GM23248 (cell line): ENCODE data around the gene DNAJB8. TPM values are rescaled to one million over a fixed set of nuclear protein-coding genes. Genes with fewer than 3 reads are reported as not detected.

ENCODE experiments used
- DNase-seq: peaks from one replicate; pipeline ENCODE4 v3.0.0-alpha.2; 2015
- H2AFZ ChIP-seq: fragments of 200-600 bp; sonication (generic); 2 replicates; pipeline ENCODE4 v1.6.1; 2016; ENCODE audit warnings: antibody characterized with exemption
- H3F3A ChIP-seq: fragments of 200-600 bp; sonication (generic); 2 replicates; pipeline ENCODE4 v1.6.1; 2016; ENCODE audit warnings: mild to moderate bottlenecking, antibody characterized with exemption, mixed run types; ENCODE audit not compliant: insufficient read depth
- H3K27ac ChIP-seq: fragments of 200-600 bp; sonication (generic); 2 replicates; pipeline ENCODE4 v1.5.1; 2016; ENCODE audit warnings: mild to moderate bottlenecking
- H3K27me3 ChIP-seq: fragments of 200-600 bp; sonication (generic); replicated peaks from 2 replicates; pipeline ENCODE4 v1.6.1; 2016; ENCODE audit warnings: mild to moderate bottlenecking; ENCODE audit not compliant: insufficient read depth
- H3K36me3 ChIP-seq: fragments of 200-600 bp; sonication (generic); 2 replicates; pipeline ENCODE4 v1.6.1; 2016; ENCODE audit warnings: low read depth, mild to moderate bottlenecking
- H3K4me1 ChIP-seq: fragments of 200-600 bp; sonication (generic); 2 replicates; pipeline ENCODE4 v1.6.1; 2016; ENCODE audit warnings: mild to moderate bottlenecking; ENCODE audit not compliant: insufficient read depth
- H3K4me2 ChIP-seq: fragments of 200-600 bp; sonication (generic); one replicate; pipeline ENCODE4 v1.6.1; 2016; ENCODE audit warnings: mild to moderate bottlenecking; ENCODE audit not compliant: unreplicated experiment
- H3K4me3 ChIP-seq: fragments of 200-600 bp; sonication (generic); 2 replicates; pipeline ENCODE4 v1.5.1; 2016; ENCODE audit warnings: mild to moderate bottlenecking
- H3K79me2 ChIP-seq: fragments of 200-600 bp; sonication (generic); 2 replicates; pipeline ENCODE4 v1.6.1; 2016; ENCODE audit warnings: mild to moderate bottlenecking; ENCODE audit not compliant: insufficient read depth
- H3K9ac ChIP-seq: fragments of 200-600 bp; sonication (generic); 2 replicates; pipeline ENCODE4 v1.6.1; 2016; ENCODE audit warnings: mild to moderate bottlenecking
- H3K9me2 ChIP-seq: fragments of 200-600 bp; sonication (generic); 2 replicates; pipeline ENCODE4 v1.6.1; 2016; ENCODE audit warnings: mixed run types, mild to moderate bottlenecking, moderate library complexity; ENCODE audit not compliant: insufficient read depth
- H3K9me3 ChIP-seq: fragments of 200-600 bp; sonication (generic); one replicate; pipeline ENCODE4 v1.6.1; 2017; ENCODE audit warnings: low read depth
- H4K20me1 ChIP-seq: fragments of 200-600 bp; sonication (generic); 2 replicates; pipeline ENCODE4 v1.6.0; 2016; ENCODE audit not compliant: insufficient read depth
- EZH2 ChIP-seq: fragments of 200-600 bp; sonication (generic); IDR thresholded peaks from 2 replicates; pipeline ENCODE4 v1.6.1; 2018; ENCODE audit warnings: antibody characterized with exemption, mild to moderate bottlenecking; ENCODE audit not compliant: insufficient read depth, poor library complexity, severe bottlenecking
- EZH2phosphoT487 ChIP-seq: fragments of 200-600 bp; sonication (generic); IDR thresholded peaks from 2 replicates; pipeline ENCODE4 v1.6.1; 2018; ENCODE audit warnings: antibody characterized with exemption, moderate library complexity, mild to moderate bottlenecking, low read depth; ENCODE audit not compliant: insufficient read depth
- WGBS, 2 experiments: methylation state at CpG; one replicate each; pipeline ENCODE4 v1.1.6; 2015 to 2017; ENCODE audit warnings: low lambda C conversion rate in 2 of 2, low coverage in 1 of 2; ENCODE audit errors: missing lambda C conversion rate in 2 of 2; 5-methylcytosine and 5-hydroxymethylcytosine counted together
- in situ Hi-C: fragments of 300-500 bp; cut with MboI; formaldehyde crosslinking; loops from 2 replicates; pipeline ENCODE4 v1.15.0; 2020
- polyA plus RNA-seq: library from polyadenylated mRNA; unstranded; fragments of >200 nt; fragmentation: Nextera tagmentation; extraction: Ambion mirVana; gene quantifications from 2 replicates; pipeline ENCODE4 v1.2.1, GENCODE V29; 2016
- total RNA-seq: library from RNA; depleted of rRNA; stranded (reverse); fragments of >200 nt; shearing (Covaris generic); gene quantifications from 2 replicates; pipeline ENCODE4 v1.2.3, GENCODE V29; 2014

DNAJB8 gene
- total and polyA plus RNA-seq, 2 experiments from 2014 or later: not detected

GRCh38 chr3:128468791-128469527 is 2.3 kb upstream of the DNAJB8 start:
- Histone ChIP-seq H3K9ac (no peak overlapping the region), H3K4me2 (no peak overlapping the region), H2AFZ (no peak overlapping the region), H3K36me3 (no peaks in the 10 kb centered on the region), H3K4me1 (no peaks in the 10 kb centered on the region), H3K79me2 (no peaks in the 10 kb centered on the region), H4K20me1 (no peaks in the 10 kb centered on the region), H3K9me2 (no peaks in the 10 kb centered on the region), H3K27ac (no peak overlapping the region), H3K27me3 (peaks cover 11% of the 10 kb centered on the region), H3K9me3 (no peaks in the 10 kb centered on the region), H3F3A (no peaks in the 10 kb centered on the region), H3K4me3 (no peak overlapping the region)
- TF ChIP-seq EZH2phosphoT487 (no peak), EZH2 (no peak)
- in situ Hi-C loops: no loop called here
- DNase-seq: no peak
- 70 to 71% methylated on average over 6 to 10 of the region's 10 CpGs for whole genome bisulfite sequencing, 2 experiments

GRCh38 chr3:128468285-128468790 is 1.6 kb upstream of the DNAJB8 start:
- no peaks in the 10 kb centered on the region for H3K4me1 ChIP-seq
- no peaks in the 10 kb centered on the region for H4K20me1 ChIP-seq
- no peaks in the 10 kb centered on the region for H3K36me3 ChIP-seq
- in situ Hi-C loops: no loop called here
- no peak overlapping the region for H3K9ac ChIP-seq
- H2AFZ ChIP-seq: no peak overlapping the region
- H3K9me2 ChIP-seq: no peaks in the 10 kb centered on the region
- H3K4me3 ChIP-seq: no peak overlapping the region
- H3K4me2 ChIP-seq: no peak overlapping the region
- no peak overlapping the region for H3K27ac ChIP-seq
- peaks cover 10% of the 10 kb centered on the region for H3K27me3 ChIP-seq
- no peaks in the 10 kb centered on the region for H3K9me3 ChIP-seq
- no peak for DNase-seq
- WGBS, 2 experiments: 63 to 65% methylated on average over 17 of the region's 17 CpGs
- no peaks in the 10 kb centered on the region for H3K79me2 ChIP-seq
- H3F3A ChIP-seq: no peaks in the 10 kb centered on the region
- TF ChIP-seq EZH2phosphoT487: no peak
- no peak for TF ChIP-seq EZH2

GRCh38 chr3:128464702-128465101 is 2.0 kb downstream of the DNAJB8 start:
- TF ChIP-seq EZH2 (no peak), EZH2phosphoT487 (no peak)
- DNase-seq: no peak
- 36 to 88% methylated on average over 1 of the region's 1 CpG for WGBS, 2 experiments
- Histone ChIP-seq H3F3A (no peaks in the 10 kb centered on the region), H3K27me3 (peaks cover 10% of the 10 kb centered on the region), H3K36me3 (no peaks in the 10 kb centered on the region), H3K4me2 (no peak overlapping the region), H2AFZ (no peak overlapping the region), H3K9ac (no peak overlapping the region), H3K27ac (no peak overlapping the region), H3K9me3 (no peaks in the 10 kb centered on the region), H3K4me1 (no peaks in the 10 kb centered on the region), H3K4me3 (no peak overlapping the region), H3K79me2 (no peaks in the 10 kb centered on the region), H4K20me1 (no peaks in the 10 kb centered on the region), H3K9me2 (no peaks in the 10 kb centered on the region)
- in situ Hi-C loops: no loop called here

GRCh38 chr3:128464188-128464587 is 2.5 kb downstream of the DNAJB8 start:
- Histone ChIP-seq H4K20me1 (no peaks in the 10 kb centered on the region), H2AFZ (no peak overlapping the region), H3K9ac (no peak overlapping the region), H3K79me2 (no peaks in the 10 kb centered on the region), H3K27ac (no peak overlapping the region), H3K4me2 (no peak overlapping the region), H3K4me3 (no peak overlapping the region), H3K4me1 (no peaks in the 10 kb centered on the region), H3K9me3 (no peaks in the 10 kb centered on the region), H3K27me3 (peaks cover 10% of the 10 kb centered on the region), H3K9me2 (no peaks in the 10 kb centered on the region), H3K36me3 (no peaks in the 10 kb centered on the region), H3F3A (no peaks in the 10 kb centered on the region)
- no peak for DNase-seq
- TF ChIP-seq EZH2: no peak
- TF ChIP-seq EZH2phosphoT487: no peak
- WGBS, 2 experiments: 50 to 51% methylated on average over 7 of the region's 7 CpGs
- in situ Hi-C loops: no loop called here

GRCh38 chr3:128463771-128464170 is 2.9 kb downstream of the DNAJB8 start:
- in situ Hi-C loops: no loop called here
- H3K4me3 ChIP-seq: no peak overlapping the region
- no peak for TF ChIP-seq EZH2
- TF ChIP-seq EZH2phosphoT487: no peak

More at GRCh38 chr3:128463771-128464170, 2.9 kb downstream of the DNAJB8 start:
- Histone ChIP-seq H4K20me1 (no peaks in the 10 kb centered on the region), H3K4me2 (no peak overlapping the region), H3K27me3 (peaks cover 10% of the 10 kb centered on the region), H3F3A (no peaks in the 10 kb centered on the region), H3K4me1 (no peaks in the 10 kb centered on the region), H2AFZ (no peak overlapping the region), H3K9ac (no peak overlapping the region), H3K27ac (no peak overlapping the region), H3K79me2 (no peaks in the 10 kb centered on the region), H3K36me3 (no peaks in the 10 kb centered on the region), H3K9me2 (no peaks in the 10 kb centered on the region), H3K9me3 (no peaks in the 10 kb centered on the region)
- DNase-seq: no peak
- 67 to 70% methylated on average over 10 of the region's 10 CpGs for WGBS, 2 experiments
